Brain microvascular endothelial cell (primary cell): Measurements from ENCODE around the gene CRYGD.
"Not testable (repeated sequence)": the region's sequence is repeated elsewhere in the genome, so short reads cannot be mapped to it uniquely, and the experiment has no call there.

Experiments
- DNase-seq: peaks from one replicate; pipeline ENCODE4 v3.0.0-alpha.2; 2020
- H3K27ac ChIP-seq: fragments of 250-450 bp; sonication (Bioruptor Pico); 2 replicates; pipeline ENCODE4 v1.5.1; 2020; ENCODE audit warnings: mild to moderate bottlenecking, moderate library complexity
- H3K27me3 ChIP-seq: fragments of 250-450 bp; sonication (Bioruptor Pico); replicated peaks from 2 replicates; pipeline ENCODE4 v1.5.1; 2020; ENCODE audit warnings: mild to moderate bottlenecking
- H3K36me3 ChIP-seq: fragments of 250-450 bp; sonication (Bioruptor Pico); replicated peaks from 2 replicates; pipeline ENCODE4 v1.5.1; 2020; ENCODE audit warnings: mild to moderate bottlenecking
- H3K4me3 ChIP-seq: 2 replicates; pipeline ENCODE4 v1.5.1; 2011; ENCODE audit warnings: low read depth, mild to moderate bottlenecking, control low read depth, low read length, moderate library complexity
- CTCF ChIP-seq: IDR thresholded peaks from 2 replicates; pipeline ENCODE4 v1.5.1; 2011; ENCODE audit warnings: low read depth, mild to moderate bottlenecking, moderate library complexity, low read length, control low read depth, inconsistent platforms; ENCODE audit errors: missing control alignments
- in situ Hi-C: cut with HindIII; loops from 2 replicates; pipeline ENCODE4 v1.10.0; 2017; ENCODE audit warnings: low sequenced_read_pairs, low pct_ligation_motif_present

Gene CRYGD

DNA sequence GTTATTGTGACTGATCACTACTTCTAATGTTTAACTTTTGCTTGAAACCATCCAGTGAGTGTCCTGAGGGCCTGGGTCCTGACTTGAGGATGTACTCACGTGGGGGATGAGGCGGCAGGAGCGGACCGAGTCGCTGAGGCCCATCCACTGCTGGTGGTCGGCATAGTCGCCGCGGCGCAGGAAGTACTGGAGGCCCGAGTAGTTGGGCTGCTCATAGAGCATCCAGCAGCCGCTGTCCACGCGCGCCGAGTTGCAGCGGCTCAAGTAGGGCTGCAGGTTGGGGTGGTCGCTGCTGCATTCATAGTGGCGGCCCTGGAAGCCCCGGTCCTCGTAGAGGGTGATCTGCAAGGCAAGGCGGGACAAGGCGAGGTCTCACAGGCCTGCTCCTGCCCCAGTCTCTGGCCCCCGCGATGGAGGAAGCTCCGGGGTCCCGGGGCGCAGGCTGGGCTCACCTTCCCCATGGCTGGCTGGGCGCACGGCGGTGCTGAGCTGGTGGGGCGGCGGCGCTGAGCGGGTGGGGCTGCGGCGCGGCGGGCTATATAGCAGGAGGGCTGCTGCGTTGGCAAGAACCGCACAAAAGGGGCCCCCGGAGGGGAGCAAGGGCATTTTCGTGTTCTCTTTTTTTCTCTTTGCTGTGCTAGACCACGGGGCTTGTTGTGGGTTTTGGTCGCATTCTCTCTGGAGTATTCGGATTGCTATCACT is at the start of gene CRYGD:
Gene CRYGD (minus strand): TSS at position 512 of the 703 bp plus-strand sequence. CDS start 51 bp downstream, at position 461.
- H3K27ac ChIP-seq, in situ Hi-C loops, H3K27me3 ChIP-seq, DNase-seq, H3K36me3 ChIP-seq: not testable (repeated sequence)
- peak within 1 kb of the TSS; percentile 35 for H3K4me3 ChIP-seq

DNA sequence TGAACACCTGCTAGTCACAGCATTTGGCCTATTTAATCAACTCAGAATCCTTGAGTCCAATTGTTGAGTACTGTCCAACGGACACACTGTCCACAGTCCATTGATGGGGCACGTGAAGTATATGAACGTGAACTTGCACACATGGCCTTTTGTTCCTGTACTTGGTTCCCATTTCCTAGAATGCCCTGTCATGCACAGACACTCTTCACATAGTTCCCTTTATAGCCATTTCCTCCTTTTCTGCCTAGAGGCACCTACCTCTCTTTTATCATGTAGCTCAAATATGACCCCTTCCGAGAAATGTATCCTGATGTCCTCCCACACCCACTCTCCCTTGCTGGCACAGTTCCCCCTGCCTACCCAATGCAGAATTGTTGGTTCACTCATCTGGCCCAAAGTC is 47.8 kb upstream of the CRYGD start:
- in situ Hi-C loops, result no loop called here
- Histone ChIP-seq H3K27me3 (no peaks in the 10 kb centered on the region), H3K27ac (no peak overlapping the region), H3K4me3 (no peak overlapping the region), H3K36me3 (no peaks in the 10 kb centered on the region)
- no peak for TF ChIP-seq CTCF
- no peak for DNase-seq

DNA sequence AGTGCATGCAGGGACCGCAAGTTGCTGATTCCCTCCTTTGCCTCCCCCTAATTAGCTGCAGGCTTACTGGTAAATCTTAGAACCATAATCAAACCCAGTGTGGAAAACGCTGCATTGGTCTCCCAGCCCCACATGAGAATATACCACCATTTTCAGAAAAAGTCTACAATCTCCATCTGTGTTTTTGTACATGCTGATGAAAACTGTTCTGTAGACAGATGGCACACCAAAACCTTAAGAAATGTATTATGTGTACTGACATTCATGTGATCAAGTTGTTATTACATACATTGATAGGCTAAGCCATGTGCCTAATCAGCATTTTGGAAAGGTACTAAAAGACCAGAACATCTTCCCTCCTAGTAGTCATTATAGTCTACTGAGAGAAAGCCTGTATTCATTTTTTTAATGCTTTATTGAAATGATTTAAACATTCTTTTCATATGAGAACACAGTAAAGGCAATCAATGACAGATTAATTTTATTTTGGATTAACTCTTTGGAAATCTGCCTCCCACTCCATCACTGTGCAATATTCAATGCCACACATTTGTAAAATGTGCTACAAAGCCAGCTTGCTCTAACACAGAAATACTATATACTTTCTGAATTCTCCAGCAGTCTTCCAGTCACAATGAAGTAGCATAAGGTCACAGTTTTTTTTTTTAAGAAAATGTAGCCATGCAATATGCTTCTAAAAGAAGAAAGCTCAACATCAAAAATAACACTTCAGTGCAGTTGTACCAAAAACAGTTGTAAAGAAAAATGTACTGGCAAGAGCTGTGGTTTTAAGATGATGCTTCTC is 40.8 kb upstream of the CRYGD start:
- no peaks in the 10 kb centered on the region for H3K27me3 ChIP-seq
- no peaks in the 10 kb centered on the region for H3K36me3 ChIP-seq
- in situ Hi-C loops, result no loop called here
- H3K27ac ChIP-seq, result no peak overlapping the region
- no peak for TF ChIP-seq CTCF
- DNase-seq, result no peak
- H3K4me3 ChIP-seq, result no peak overlapping the region

DNA sequence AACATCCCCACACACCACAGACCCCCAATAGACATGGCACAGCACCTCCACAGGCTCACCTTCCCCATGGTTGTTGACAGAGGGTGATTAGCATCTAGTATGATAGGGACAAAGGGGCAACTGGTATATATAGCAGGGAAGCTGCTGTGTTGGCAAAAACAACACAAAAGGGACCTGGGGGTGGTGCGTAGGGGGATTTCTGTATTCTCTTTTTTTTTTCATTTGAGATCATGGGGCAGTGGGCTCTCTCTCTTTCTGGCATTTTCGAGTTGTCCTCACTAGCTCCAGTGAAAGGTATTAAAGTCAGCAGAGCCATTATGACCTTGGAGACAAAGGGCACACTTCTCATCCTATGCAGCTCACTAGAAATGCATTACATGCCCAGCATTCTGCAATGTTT is 39.2 kb upstream of the CRYGD start, which contains the start of gene CRYGA:
Gene CRYGA (minus strand): TSS at position 101 of the 400 bp plus-strand sequence. CDS start 33 bp downstream, at position 68.
- Histone ChIP-seq H3K36me3 (no peaks in the 10 kb centered on the region), H3K27me3 (no peaks in the 10 kb centered on the region), H3K27ac (no peak within 1 kb of the TSS), H3K4me3 (no peak within 1 kb of the TSS)
- DNase-seq, result no peak
- TF ChIP-seq CTCF, result no peak
- in situ Hi-C loops, result no loop called here

DNA sequence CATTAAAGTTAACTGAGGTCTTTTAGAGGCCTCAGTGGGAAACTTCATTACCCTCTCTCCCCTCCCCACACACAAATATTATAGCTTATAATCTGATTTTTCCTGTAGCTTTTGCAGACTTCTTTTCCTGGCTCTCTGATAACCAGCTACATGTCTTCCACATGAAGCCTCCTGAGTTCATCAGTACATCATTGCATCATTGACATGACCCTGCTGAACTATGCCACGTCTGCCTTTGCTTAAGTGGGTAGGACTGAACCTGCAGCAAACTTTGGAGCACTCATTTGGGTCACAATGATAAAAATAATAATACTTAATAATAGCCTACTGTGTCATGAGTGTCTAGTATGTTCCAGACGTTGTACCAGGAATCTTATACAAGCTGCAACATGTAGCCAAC is 32.1 kb upstream of the CRYGD start:
- no peaks in the 10 kb centered on the region for H3K27me3 ChIP-seq
- no peaks in the 10 kb centered on the region for H3K36me3 ChIP-seq
- no peak overlapping the region for H3K27ac ChIP-seq
- in situ Hi-C loops, result no loop called here
- no peak for TF ChIP-seq CTCF
- H3K4me3 ChIP-seq, result no peak overlapping the region
- DNase-seq, result no peak

- no peaks in the 10 kb centered on the region for H3K27me3 ChIP-seq
- H3K36me3 ChIP-seq, result no peaks in the 10 kb centered on the region
- DNase-seq, result no peak
- no peak overlapping the region for H3K4me3 ChIP-seq
- H3K27ac ChIP-seq, result no peak overlapping the region
- in situ Hi-C loops, result no loop called here
- no peak for TF ChIP-seq CTCF
Measured at GRCh38 chr2:208153156-208153555, 28.8 kb upstream of the CRYGD start.
